ENCODE data around the gene PHF3. TPM values are rescaled to one million over a fixed set of nuclear protein-coding genes. Genes with fewer than 3 reads are reported as not detected.

The PHF3 gene
- total RNA-seq, 1 donor from 2014 or later, result 31.5 TPM

GRCh38 chr6:63685446-63686379, 50.1 kb downstream of the PHF3 start:
- Histone ChIP-seq H3K27me3 (no peaks in the 10 kb centered on the region), H3K27ac (no peak overlapping the region), H3K9me3 (no peaks in the 10 kb centered on the region), H3K4me3 (no peak overlapping the region), H3K4me1 (no peaks in the 10 kb centered on the region), H3K36me3 (peaks cover 0 to 24% of the 10 kb centered on the region in 2 donors)
- no peak for DNase-seq (ENCODE audit: low spot score in 2 of 2)
- intact Hi-C loops (cut with DNase I), result no loop called here
- TF ChIP-seq CTCF (IDR thresholded peaks at IDR 0.05), result no peak

- Histone ChIP-seq H3K4me1 (no peaks in the 10 kb centered on the region), H3K4me3 (no peak overlapping the region), H3K27ac (no peak overlapping the region), H3K36me3 (peaks cover 0 to 16% of the 10 kb centered on the region in 2 donors), H3K27me3 (no peaks in the 10 kb centered on the region), H3K9me3 (no peaks in the 10 kb centered on the region)
- no peak for TF ChIP-seq CTCF (IDR thresholded peaks at IDR 0.05)
- no peak for DNase-seq (ENCODE audit: low spot score in 2 of 2)
- intact Hi-C loops (cut with DNase I), result no loop called here
Observed at GRCh38 chr6:63689421-63689820, 53.8 kb downstream of the PHF3 start.

GRCh38 chr6:63690221-63690620, 54.6 kb downstream of the PHF3 start:
- H3K27me3 ChIP-seq, result no peaks in the 10 kb centered on the region
- peaks cover 0 to 12% of the 10 kb centered on the region in 2 donors for H3K36me3 ChIP-seq
- intact Hi-C loops (cut with DNase I), result no loop called here
- TF ChIP-seq CTCF (IDR thresholded peaks at IDR 0.05), result no peak
- no peak for DNase-seq (ENCODE audit: low spot score in 2 of 2)
- no peaks in the 10 kb centered on the region for H3K9me3 ChIP-seq
- no peaks in the 10 kb centered on the region for H3K4me1 ChIP-seq
- H3K27ac ChIP-seq, result no peak overlapping the region
- no peak overlapping the region for H3K4me3 ChIP-seq

GRCh38 chr6:63705707-63706106, 70.1 kb downstream of the PHF3 start:
- intact Hi-C loops (cut with DNase I), result no loop called here
- DNase-seq (ENCODE audit: low spot score in 2 of 2), result no peak
- Histone ChIP-seq H3K27me3 (no peaks in the 10 kb centered on the region), H3K4me3 (no peak overlapping the region), H3K9me3 (no peaks in the 10 kb centered on the region), H3K4me1 (no peaks in the 10 kb centered on the region), H3K27ac (no peak overlapping the region), H3K36me3 (peaks cover 42 to 83% of the 10 kb centered on the region in 2 donors)
- TF ChIP-seq CTCF (IDR thresholded peaks at IDR 0.05), result no peak

- H3K27me3 ChIP-seq, result no peaks in the 10 kb centered on the region
- no peak overlapping the region for H3K27ac ChIP-seq
- intact Hi-C loops (cut with DNase I), result no loop called here
- H3K4me1 ChIP-seq, result no peaks in the 10 kb centered on the region
- H3K9me3 ChIP-seq, result no peaks in the 10 kb centered on the region
- peaks cover 43 to 83% of the 10 kb centered on the region in 2 donors for H3K36me3 ChIP-seq
- DNase-seq (ENCODE audit: low spot score in 2 of 2), result no peak
- TF ChIP-seq CTCF (IDR thresholded peaks at IDR 0.05), result no peak
- no peak overlapping the region for H3K4me3 ChIP-seq
Observed at GRCh38 chr6:63706630-63707029, 71.0 kb downstream of the PHF3 start.
